Hepatocyte (in vitro differentiated cells): Measurements from ENCODE around the gene INPP5D. TPM values are rescaled to one million over a fixed set of nuclear protein-coding genes. Genes with fewer than 3 reads are reported as not detected.

Experiments used
- DNase-seq: peaks from one replicate; pipeline ENCODE4 v3.0.0-alpha.2; 2016; ENCODE audit warnings: low spot score
- H2AFZ ChIP-seq: fragments of 200-600 bp; sonication (generic); 2 replicates; pipeline ENCODE4 v1.6.0; 2016; ENCODE audit warnings: antibody characterized with exemption, mild to moderate bottlenecking
- H3K27ac ChIP-seq: fragments of 200-600 bp; sonication (generic); 2 replicates; pipeline ENCODE4 v1.5.1; 2016; ENCODE audit warnings: mild to moderate bottlenecking
- H3K27me3 ChIP-seq: fragments of 200-600 bp; sonication (generic); 2 replicates; pipeline ENCODE4 v1.6.1; 2016
- H3K36me3 ChIP-seq: fragments of 200-600 bp; sonication (generic); replicated peaks from 2 replicates; pipeline ENCODE4 v1.5.1; 2016; ENCODE audit warnings: low read depth; ENCODE audit not compliant: insufficient read depth
- H3K4me1 ChIP-seq: fragments of 200-600 bp; sonication (generic); 2 replicates; pipeline ENCODE4 v1.5.1; 2016; ENCODE audit warnings: mild to moderate bottlenecking, moderate library complexity; ENCODE audit not compliant: insufficient read depth
- H3K4me2 ChIP-seq: fragments of 200-600 bp; sonication (generic); 2 replicates; pipeline ENCODE4 v1.6.0; 2016
- H3K4me3 ChIP-seq: fragments of 200-600 bp; sonication (generic); 2 replicates; pipeline ENCODE4 v1.5.1; 2016; ENCODE audit warnings: mild to moderate bottlenecking
- H3K79me2 ChIP-seq: fragments of 200-600 bp; sonication (generic); 2 replicates; pipeline ENCODE4 v1.6.0; 2017; ENCODE audit warnings: mild to moderate bottlenecking
- H3K9me2 ChIP-seq: fragments of 200-600 bp; sonication (generic); replicated peaks from 2 replicates; pipeline ENCODE4 v1.6.0; 2017; ENCODE audit warnings: mild to moderate bottlenecking; ENCODE audit not compliant: insufficient read depth
- H3K9me3 ChIP-seq: fragments of 200-600 bp; sonication (generic); 2 replicates; pipeline ENCODE4 v1.5.1; 2016; ENCODE audit warnings: low read depth, mild to moderate bottlenecking
- H4K20me1 ChIP-seq: fragments of 200-600 bp; sonication (generic); 2 replicates; pipeline ENCODE4 v1.6.0; 2016; ENCODE audit warnings: mild to moderate bottlenecking; ENCODE audit not compliant: insufficient read depth, poor library complexity, severe bottlenecking
- EZH2 ChIP-seq: fragments of 200-600 bp; sonication (generic); IDR thresholded peaks from 2 replicates; pipeline ENCODE4 v1.6.1; 2016; ENCODE audit warnings: antibody characterized with exemption, mild to moderate bottlenecking, borderline replicate concordance
- EZH2phosphoT487 ChIP-seq: fragments of 200-600 bp; sonication (generic); IDR thresholded peaks from one replicate; pipeline ENCODE4 v1.6.1; 2018; ENCODE audit warnings: antibody characterized with exemption, mild to moderate bottlenecking, low read depth, moderate library complexity; ENCODE audit not compliant: unreplicated experiment, severe bottlenecking
- whole genome bisulfite sequencing: methylation state at CpG from one replicate; pipeline ENCODE4 v1.1.6; 2016; ENCODE audit warnings: low lambda C conversion rate; ENCODE audit errors: missing lambda C conversion rate; 5-methylcytosine and 5-hydroxymethylcytosine counted together
- polyA plus RNA-seq: library from polyadenylated mRNA; unstranded; fragments of >200 nt; fragmentation: Nextera tagmentation; extraction: Ambion mirVana; gene quantifications from 2 replicates; pipeline ENCODE4 v1.2.1, GENCODE V29; 2016
- total RNA-seq: library from RNA; depleted of rRNA; stranded (reverse); fragments of >200 nt; gene quantifications from 2 replicates; pipeline ENCODE4 v1.2.3, GENCODE V29; 2014
- TF ChIP-seq, protein P1 (sequence below): fragments of 200-600 bp; sonication (generic); IDR thresholded peaks from 2 replicates; pipeline ENCODE4 v1.5.1; 2016; ENCODE audit warnings: antibody characterized with exemption, mild to moderate bottlenecking; ENCODE audit not compliant: poor library complexity

Gene INPP5D
- total and polyA plus RNA-seq, 2 experiments from 2014 or later: 3.3 to 5.2 TPM

DNA sequence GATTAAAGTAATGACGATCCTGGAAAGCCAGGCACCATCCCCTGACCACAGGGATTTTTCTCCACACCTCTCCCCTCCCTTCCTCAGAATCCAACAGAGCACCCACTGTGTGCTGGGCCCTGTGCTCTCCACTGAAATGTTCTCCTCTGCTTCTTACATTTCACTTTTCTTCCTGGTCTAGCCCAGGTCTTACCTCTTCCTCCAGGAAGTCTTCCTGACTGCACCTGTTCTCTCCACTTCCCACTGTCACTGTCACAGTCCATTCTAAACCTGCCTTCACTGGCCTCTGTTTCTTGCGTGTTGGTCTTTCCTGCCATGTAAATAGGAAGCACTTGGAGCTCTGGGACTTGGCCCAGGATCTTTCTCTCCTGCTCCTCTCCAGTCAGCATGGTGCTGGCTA is 39.7 kb upstream of the INPP5D start:
- Histone ChIP-seq H3K27ac (no peak overlapping the region), H3K4me1 (no peaks in the 10 kb centered on the region)

DNA sequence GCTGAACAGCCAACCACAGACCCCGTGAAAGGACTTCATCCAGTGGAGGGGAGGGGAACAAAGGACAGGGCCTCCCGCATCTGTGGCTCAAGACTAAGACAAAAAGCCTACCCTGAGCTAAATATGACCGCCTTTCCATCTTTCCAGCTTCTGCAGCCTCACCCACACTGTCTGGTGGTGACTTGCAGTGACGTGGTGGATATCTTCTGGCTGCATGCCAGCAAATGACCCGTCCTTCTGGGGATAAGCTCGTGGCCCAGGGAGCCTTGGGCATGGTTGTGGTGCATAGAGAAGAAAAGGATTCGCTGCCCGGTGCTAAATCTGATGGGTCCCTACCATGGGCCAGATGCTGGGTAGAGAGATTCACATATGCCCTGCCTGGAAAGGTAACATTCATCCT is 38.4 kb upstream of the INPP5D start:
- H3K27me3 ChIP-seq: no peaks in the 10 kb centered on the region
- H3K36me3 ChIP-seq: no peaks in the 10 kb centered on the region
- H3K9me3 ChIP-seq: no peaks in the 10 kb centered on the region
- TF ChIP-seq EZH2phosphoT487: no peak
- TF ChIP-seq, protein P1, sequence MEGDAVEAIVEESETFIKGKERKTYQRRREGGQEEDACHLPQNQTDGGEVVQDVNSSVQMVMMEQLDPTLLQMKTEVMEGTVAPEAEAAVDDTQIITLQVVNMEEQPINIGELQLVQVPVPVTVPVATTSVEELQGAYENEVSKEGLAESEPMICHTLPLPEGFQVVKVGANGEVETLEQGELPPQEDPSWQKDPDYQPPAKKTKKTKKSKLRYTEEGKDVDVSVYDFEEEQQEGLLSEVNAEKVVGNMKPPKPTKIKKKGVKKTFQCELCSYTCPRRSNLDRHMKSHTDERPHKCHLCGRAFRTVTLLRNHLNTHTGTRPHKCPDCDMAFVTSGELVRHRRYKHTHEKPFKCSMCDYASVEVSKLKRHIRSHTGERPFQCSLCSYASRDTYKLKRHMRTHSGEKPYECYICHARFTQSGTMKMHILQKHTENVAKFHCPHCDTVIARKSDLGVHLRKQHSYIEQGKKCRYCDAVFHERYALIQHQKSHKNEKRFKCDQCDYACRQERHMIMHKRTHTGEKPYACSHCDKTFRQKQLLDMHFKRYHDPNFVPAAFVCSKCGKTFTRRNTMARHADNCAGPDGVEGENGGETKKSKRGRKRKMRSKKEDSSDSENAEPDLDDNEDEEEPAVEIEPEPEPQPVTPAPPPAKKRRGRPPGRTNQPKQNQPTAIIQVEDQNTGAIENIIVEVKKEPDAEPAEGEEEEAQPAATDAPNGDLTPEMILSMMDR: no peak
- H3K9me2 ChIP-seq: no peaks in the 10 kb centered on the region
- no peaks in the 10 kb centered on the region for H4K20me1 ChIP-seq
- 75% methylated on average over 8 of the region's 8 CpGs for WGBS
- H3K4me3 ChIP-seq: no peak overlapping the region
- H3K27ac ChIP-seq: no peak overlapping the region
- H3K79me2 ChIP-seq: no peaks in the 10 kb centered on the region
- H2AFZ ChIP-seq: no peak overlapping the region
- H3K4me2 ChIP-seq: no peak overlapping the region
- no peak for DNase-seq
- H3K4me1 ChIP-seq: no peaks in the 10 kb centered on the region

More for the DNA sequence above, 39.7 kb upstream of the INPP5D start:
- no peak for DNase-seq
- Histone ChIP-seq H3K4me3 (no peak overlapping the region), H3K79me2 (no peaks in the 10 kb centered on the region), H3K4me2 (no peak overlapping the region), H4K20me1 (no peaks in the 10 kb centered on the region), H3K9me3 (no peaks in the 10 kb centered on the region), H3K36me3 (no peaks in the 10 kb centered on the region), H2AFZ (no peak overlapping the region), H3K9me2 (no peaks in the 10 kb centered on the region), H3K27me3 (no peaks in the 10 kb centered on the region)
- TF ChIP-seq EZH2 (no peak), EZH2phosphoT487 (no peak)
- TF ChIP-seq, protein P1: no peak
- 80% methylated on average over 2 of the region's 2 CpGs for WGBS

DNA sequence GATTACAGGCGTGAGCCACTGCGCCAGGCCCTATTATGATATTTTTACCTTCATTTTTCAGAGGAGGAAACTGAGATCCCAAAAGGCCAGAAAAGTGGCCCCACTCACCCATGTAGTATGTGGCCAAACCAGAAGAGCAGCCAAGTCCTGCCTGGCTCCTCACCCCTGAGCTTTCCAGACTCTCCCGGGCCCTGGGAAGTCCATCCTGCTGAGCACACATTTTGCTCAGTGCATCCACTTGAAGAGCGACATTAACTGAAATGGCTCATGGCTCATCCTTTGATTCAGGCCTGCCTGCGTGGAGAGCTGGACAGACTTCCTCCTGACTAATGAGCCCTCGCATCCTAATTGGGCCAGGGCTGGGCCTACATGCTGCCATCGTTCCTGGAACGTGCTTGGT is 37.6 kb upstream of the INPP5D start:
- no peak overlapping the region for H3K27ac ChIP-seq
- no peaks in the 10 kb centered on the region for H3K36me3 ChIP-seq
- H3K9me3 ChIP-seq: no peaks in the 10 kb centered on the region
- H3K4me1 ChIP-seq: no peaks in the 10 kb centered on the region
- H2AFZ ChIP-seq: no peak overlapping the region
- H3K27me3 ChIP-seq: no peaks in the 10 kb centered on the region
- H4K20me1 ChIP-seq: no peaks in the 10 kb centered on the region
- TF ChIP-seq EZH2 (no peak), EZH2phosphoT487 (no peak)
- TF ChIP-seq, protein P1: no peak
- H3K4me2 ChIP-seq: no peak overlapping the region
- H3K79me2 ChIP-seq: no peaks in the 10 kb centered on the region
- no peak overlapping the region for H3K4me3 ChIP-seq
- no peaks in the 10 kb centered on the region for H3K9me2 ChIP-seq
- 90% methylated on average over 8 of the region's 8 CpGs for WGBS
- no peak for DNase-seq
